RWPE1 (cell line): ENCODE results near the gene LAMA5.

Source experiments
- CTCF ChIA-PET: fragments of 350-600 bp; sonication (Branson Sonifier 250); formaldehyde crosslinking; extraction: SDS; loops from one replicate; lab custom pipeline; 2021; lab: Yijun Ruan, JAX
- POLR2A ChIA-PET: fragments of 400-600 bp; formaldehyde crosslinking; extraction: SDS; loops from one replicate; lab custom pipeline; 2020; ENCODE audit warnings: antibody characterized with exemption; ENCODE audit not compliant: low non-redundant PET; lab: Yijun Ruan, JAX
- DNase-seq: peaks from one replicate; pipeline ENCODE4 v3.0.0; 2012; ENCODE audit warnings: low spot score
- H3K27ac ChIP-seq: fragments of 450-650 bp; 2 replicates; pipeline ENCODE4 v1.5.1; 2017
- CTCF ChIP-seq: fragments of 450-650 bp; conservative IDR thresholded peaks from 2 replicates; pipeline ENCODE4 v1.5.1; 2017; ENCODE audit warnings: low read depth, mild to moderate bottlenecking

Gene LAMA5

GRCh38 chr20:62367136-62367632 lies at the start of gene LAMA5:
Gene LAMA5 (minus strand): TSS chr20:62367312. CDS start chr20:62367245, 67 bp downstream.
- no peak for TF ChIP-seq CTCF
- ChIA-PET CTCF (interaction anchor here (0.6 to 11.3 kb wide), 5 partner anchors 15 to 571 kb away, joined by 4 to 173 read pairs (median 6); no protein-coding TSS in a partner anchor), POLR2A (interaction anchor here (0.7 to 6.7 kb wide), 5 partner anchors 10 to 61 kb away, joined by 3 to 67 read pairs (median 22); partner anchors contain the start of gene RPS21)
- peak; percentile 78 for DNase-seq
- H3K27ac ChIP-seq: peak within 1 kb of the TSS; percentile 100

- CTCF ChIA-PET: interaction anchor here (0.6 kb wide), 1 partner anchor 209 kb away, joined by 3 read pairs; no protein-coding TSS in a partner anchor
- DNase-seq: no peak
Observed at GRCh38 chr20:62415354-62416111, 48.4 kb upstream of the LAMA5 start.

GRCh38 chr20:62413896-62414481 lies 46.9 kb upstream of the LAMA5 start:
- peak; percentile 24; the same call in 1 of the 2 replicates for TF ChIP-seq CTCF
- POLR2A ChIA-PET: no interaction called here
- CTCF ChIA-PET: interaction anchor here (0.5 to 1.5 kb wide), 9 partner anchors 10 to 239 kb away, joined by 3 to 5 read pairs (median 3); partner anchors contain the start of gene RBBP8NL
- DNase-seq: no peak
- no peak overlapping the region for H3K27ac ChIP-seq

More at GRCh38 chr20:62415354-62416111, 48.4 kb upstream of the LAMA5 start:
- no peak overlapping the region for H3K27ac ChIP-seq
- POLR2A ChIA-PET: interaction anchor here (0.6 kb wide), 1 partner anchor 271 kb away, joined by 3 read pairs; no protein-coding TSS in a partner anchor
- TF ChIP-seq CTCF: no peak

GRCh38 chr20:62413025-62413570 lies 46.0 kb upstream of the LAMA5 start:
- H3K27ac ChIP-seq: no peak overlapping the region
- CTCF ChIA-PET: interaction anchor here (0.6 to 1.8 kb wide), 2 partner anchors 11 to 349 kb away, joined by 3 to 11 read pairs; no protein-coding TSS in a partner anchor
- no peak for DNase-seq
- TF ChIP-seq CTCF: no peak
- POLR2A ChIA-PET: no interaction called here

- DNase-seq: no peak
- CTCF ChIA-PET: interaction anchor here (0.6 to 1.8 kb wide), 3 partner anchors 12 to 348 kb away, joined by 3 to 11 read pairs (median 3); no protein-coding TSS in a partner anchor
- no peak overlapping the region for H3K27ac ChIP-seq
- POLR2A ChIA-PET: no interaction called here
- no peak for TF ChIP-seq CTCF
Observed at GRCh38 chr20:62412194-62413024, 45.3 kb upstream of the LAMA5 start.
